Progenitor cell of endocrine pancreas (in vitro differentiated cells): ENCODE data around the gene GLI1. TPM values are rescaled to one million over a fixed set of nuclear protein-coding genes. Genes with fewer than 3 reads are reported as not detected.

Experiments used
- DNase-seq: peaks from one replicate; pipeline ENCODE4 v3.0.0; 2021; ENCODE audit warnings: low spot score; ENCODE audit not compliant: unreplicated experiment
- H3K27ac Mint-ChIP-seq: 2 replicates; pipeline ENCODE4 v1.8.0; 2021; ENCODE audit warnings: mild to moderate bottlenecking, moderate library complexity, mixed read lengths
- H3K27me3 Mint-ChIP-seq: 2 replicates; pipeline ENCODE4 v1.8.0; 2021; ENCODE audit warnings: mixed read lengths
- H3K36me3 Mint-ChIP-seq: 2 replicates; pipeline ENCODE4 v1.8.0; 2022; ENCODE audit warnings: mixed read lengths; ENCODE audit not compliant: insufficient read depth
- H3K4me1 Mint-ChIP-seq: 2 replicates; pipeline ENCODE4 v1.8.0; 2021; ENCODE audit warnings: low read depth, mixed read lengths
- H3K4me3 Mint-ChIP-seq: 2 replicates; pipeline ENCODE4 v1.8.0; 2021; ENCODE audit warnings: low read depth, mild to moderate bottlenecking, moderate library complexity, mixed read lengths
- H3K9me3 Mint-ChIP-seq: 2 replicates; pipeline ENCODE4 v1.8.0; 2021; ENCODE audit warnings: low read depth, mixed read lengths
- total RNA-seq: library from RNA; stranded (reverse); gene quantifications from 2 replicates; pipeline ENCODE4 v1.2.1, GENCODE V29; 2021
- TF ChIP-seq, protein P1 (sequence below): fragments of 200-600 bp; sonication (generic); IDR thresholded peaks from one replicate; pipeline ENCODE4 v1.5.0; 2021; ENCODE audit warnings: antibody characterized with exemption, mild to moderate bottlenecking; ENCODE audit not compliant: unreplicated experiment

GLI1 gene
- total RNA-seq, 1 donor from 2014 or later, result 0.91 TPM

DNA sequence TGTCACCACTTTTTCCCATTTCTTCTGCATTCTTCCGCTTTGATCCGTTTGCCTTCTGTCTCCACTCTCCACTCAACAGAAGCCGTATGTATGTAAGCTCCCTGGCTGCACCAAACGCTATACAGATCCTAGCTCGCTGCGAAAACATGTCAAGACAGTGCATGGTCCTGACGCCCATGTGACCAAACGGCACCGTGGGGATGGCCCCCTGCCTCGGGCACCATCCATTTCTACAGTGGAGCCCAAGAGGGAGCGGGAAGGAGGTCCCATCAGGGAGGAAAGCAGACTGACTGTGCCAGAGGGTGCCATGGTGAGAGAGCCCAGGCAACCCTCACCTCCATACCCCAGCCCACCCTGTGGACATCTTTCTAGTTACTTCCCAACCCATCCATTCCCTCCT lies 8.3 kb downstream of the GLI1 start:
- H3K36me3 Mint-ChIP-seq, result no peaks in the 10 kb centered on the region
- no peak overlapping the region for H3K27ac Mint-ChIP-seq
- H3K4me3 Mint-ChIP-seq, result no peak overlapping the region
- H3K9me3 Mint-ChIP-seq, result no peaks in the 10 kb centered on the region
- H3K27me3 Mint-ChIP-seq, result peaks cover 81% of the 10 kb centered on the region
- H3K4me1 Mint-ChIP-seq, result no peaks in the 10 kb centered on the region
- no peak for DNase-seq
- TF ChIP-seq, protein P1, sequence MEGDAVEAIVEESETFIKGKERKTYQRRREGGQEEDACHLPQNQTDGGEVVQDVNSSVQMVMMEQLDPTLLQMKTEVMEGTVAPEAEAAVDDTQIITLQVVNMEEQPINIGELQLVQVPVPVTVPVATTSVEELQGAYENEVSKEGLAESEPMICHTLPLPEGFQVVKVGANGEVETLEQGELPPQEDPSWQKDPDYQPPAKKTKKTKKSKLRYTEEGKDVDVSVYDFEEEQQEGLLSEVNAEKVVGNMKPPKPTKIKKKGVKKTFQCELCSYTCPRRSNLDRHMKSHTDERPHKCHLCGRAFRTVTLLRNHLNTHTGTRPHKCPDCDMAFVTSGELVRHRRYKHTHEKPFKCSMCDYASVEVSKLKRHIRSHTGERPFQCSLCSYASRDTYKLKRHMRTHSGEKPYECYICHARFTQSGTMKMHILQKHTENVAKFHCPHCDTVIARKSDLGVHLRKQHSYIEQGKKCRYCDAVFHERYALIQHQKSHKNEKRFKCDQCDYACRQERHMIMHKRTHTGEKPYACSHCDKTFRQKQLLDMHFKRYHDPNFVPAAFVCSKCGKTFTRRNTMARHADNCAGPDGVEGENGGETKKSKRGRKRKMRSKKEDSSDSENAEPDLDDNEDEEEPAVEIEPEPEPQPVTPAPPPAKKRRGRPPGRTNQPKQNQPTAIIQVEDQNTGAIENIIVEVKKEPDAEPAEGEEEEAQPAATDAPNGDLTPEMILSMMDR, result no peak

DNA sequence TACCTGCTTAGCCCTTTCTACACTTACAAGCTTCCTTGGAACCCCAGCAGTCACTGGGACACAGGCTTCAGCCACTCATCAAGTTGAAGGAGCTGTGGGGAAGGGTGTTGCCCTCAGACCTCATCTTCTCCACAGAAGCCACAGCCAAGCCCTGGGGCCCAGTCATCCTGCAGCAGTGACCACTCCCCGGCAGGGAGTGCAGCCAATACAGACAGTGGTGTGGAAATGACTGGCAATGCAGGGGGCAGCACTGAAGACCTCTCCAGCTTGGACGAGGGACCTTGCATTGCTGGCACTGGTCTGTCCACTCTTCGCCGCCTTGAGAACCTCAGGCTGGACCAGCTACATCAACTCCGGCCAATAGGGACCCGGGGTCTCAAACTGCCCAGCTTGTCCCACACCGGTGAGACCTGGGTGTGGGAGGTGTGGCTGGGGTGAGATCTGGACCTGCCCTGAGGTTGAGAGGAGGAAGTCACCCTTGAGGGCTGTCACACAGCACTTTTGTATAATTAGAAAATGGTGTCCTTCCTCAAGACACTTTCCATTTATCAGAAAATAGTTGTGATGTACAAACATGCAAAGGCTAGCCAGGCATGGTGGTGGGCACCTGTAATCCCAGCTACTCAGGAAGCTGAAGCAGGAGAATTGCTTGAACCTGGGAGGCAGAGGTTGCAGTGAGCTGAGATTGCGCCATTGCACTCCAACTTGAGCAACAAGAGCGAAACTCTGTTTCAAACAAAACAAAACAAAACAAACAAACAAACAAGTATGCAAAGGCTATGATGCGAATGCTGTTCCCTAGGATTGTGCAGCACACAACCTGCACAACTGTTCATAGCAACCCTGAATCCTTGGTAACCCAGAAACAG lies 9.9 kb downstream of the GLI1 start:
- no peak overlapping the region for H3K27ac Mint-ChIP-seq
- H3K4me3 Mint-ChIP-seq, result no peak overlapping the region
- TF ChIP-seq, protein P1, result no peak
- H3K36me3 Mint-ChIP-seq, result no peaks in the 10 kb centered on the region
- no peak for DNase-seq
- H3K4me1 Mint-ChIP-seq, result no peaks in the 10 kb centered on the region
- H3K27me3 Mint-ChIP-seq, result peaks cover 80% of the 10 kb centered on the region
- H3K9me3 Mint-ChIP-seq, result no peaks in the 10 kb centered on the region

DNA sequence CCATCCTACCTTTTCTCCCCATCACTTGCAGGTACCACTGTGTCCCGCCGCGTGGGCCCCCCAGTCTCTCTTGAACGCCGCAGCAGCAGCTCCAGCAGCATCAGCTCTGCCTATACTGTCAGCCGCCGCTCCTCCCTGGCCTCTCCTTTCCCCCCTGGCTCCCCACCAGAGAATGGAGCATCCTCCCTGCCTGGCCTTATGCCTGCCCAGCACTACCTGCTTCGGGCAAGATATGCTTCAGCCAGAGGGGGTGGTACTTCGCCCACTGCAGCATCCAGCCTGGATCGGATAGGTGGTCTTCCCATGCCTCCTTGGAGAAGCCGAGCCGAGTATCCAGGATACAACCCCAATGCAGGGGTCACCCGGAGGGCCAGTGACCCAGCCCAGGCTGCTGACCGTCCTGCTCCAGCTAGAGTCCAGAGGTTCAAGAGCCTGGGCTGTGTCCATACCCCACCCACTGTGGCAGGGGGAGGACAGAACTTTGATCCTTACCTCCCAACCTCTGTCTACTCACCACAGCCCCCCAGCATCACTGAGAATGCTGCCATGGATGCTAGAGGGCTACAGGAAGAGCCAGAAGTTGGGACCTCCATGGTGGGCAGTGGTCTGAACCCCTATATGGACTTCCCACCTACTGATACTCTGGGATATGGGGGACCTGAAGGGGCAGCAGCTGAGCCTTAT lies 10.8 kb downstream of the GLI1 start:
- no peaks in the 10 kb centered on the region for H3K36me3 Mint-ChIP-seq
- no peak overlapping the region for H3K27ac Mint-ChIP-seq
- no peaks in the 10 kb centered on the region for H3K9me3 Mint-ChIP-seq
- peaks cover 79% of the 10 kb centered on the region for H3K27me3 Mint-ChIP-seq
- no peak overlapping the region for H3K4me3 Mint-ChIP-seq
- DNase-seq, result no peak
- H3K4me1 Mint-ChIP-seq, result no peaks in the 10 kb centered on the region
- TF ChIP-seq, protein P1, result no peak

DNA sequence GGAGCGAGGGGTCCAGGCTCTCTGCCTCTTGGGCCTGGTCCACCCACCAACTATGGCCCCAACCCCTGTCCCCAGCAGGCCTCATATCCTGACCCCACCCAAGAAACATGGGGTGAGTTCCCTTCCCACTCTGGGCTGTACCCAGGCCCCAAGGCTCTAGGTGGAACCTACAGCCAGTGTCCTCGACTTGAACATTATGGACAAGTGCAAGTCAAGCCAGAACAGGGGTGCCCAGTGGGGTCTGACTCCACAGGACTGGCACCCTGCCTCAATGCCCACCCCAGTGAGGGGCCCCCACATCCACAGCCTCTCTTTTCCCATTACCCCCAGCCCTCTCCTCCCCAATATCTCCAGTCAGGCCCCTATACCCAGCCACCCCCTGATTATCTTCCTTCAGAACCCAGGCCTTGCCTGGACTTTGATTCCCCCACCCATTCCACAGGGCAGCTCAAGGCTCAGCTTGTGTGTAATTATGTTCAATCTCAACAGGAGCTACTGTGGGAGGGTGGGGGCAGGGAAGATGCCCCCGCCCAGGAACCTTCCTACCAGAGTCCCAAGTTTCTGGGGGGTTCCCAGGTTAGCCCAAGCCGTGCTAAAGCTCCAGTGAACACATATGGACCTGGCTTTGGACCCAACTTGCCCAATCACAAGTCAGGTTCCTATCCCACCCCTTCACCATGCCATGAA lies 11.5 kb downstream of the GLI1 start:
- peaks cover 3% of the 10 kb centered on the region for H3K4me1 Mint-ChIP-seq
- no peak overlapping the region for H3K4me3 Mint-ChIP-seq
- no peak overlapping the region for H3K27ac Mint-ChIP-seq
- no peaks in the 10 kb centered on the region for H3K9me3 Mint-ChIP-seq
- no peaks in the 10 kb centered on the region for H3K36me3 Mint-ChIP-seq
- peaks cover 77% of the 10 kb centered on the region for H3K27me3 Mint-ChIP-seq
- no peak for DNase-seq
- TF ChIP-seq, protein P1, result no peak

DNA sequence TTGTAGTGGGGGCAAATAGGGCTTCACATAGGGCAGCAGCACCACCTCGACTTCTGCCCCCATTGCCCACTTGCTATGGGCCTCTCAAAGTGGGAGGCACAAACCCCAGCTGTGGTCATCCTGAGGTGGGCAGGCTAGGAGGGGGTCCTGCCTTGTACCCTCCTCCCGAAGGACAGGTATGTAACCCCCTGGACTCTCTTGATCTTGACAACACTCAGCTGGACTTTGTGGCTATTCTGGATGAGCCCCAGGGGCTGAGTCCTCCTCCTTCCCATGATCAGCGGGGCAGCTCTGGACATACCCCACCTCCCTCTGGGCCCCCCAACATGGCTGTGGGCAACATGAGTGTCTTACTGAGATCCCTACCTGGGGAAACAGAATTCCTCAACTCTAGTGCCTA lies 12.1 kb downstream of the GLI1 start:
- TF ChIP-seq, protein P1, result no peak
- H3K27ac Mint-ChIP-seq, result no peak overlapping the region
- no peak for DNase-seq

More for the DNA sequence above, 12.1 kb downstream of the GLI1 start:
- Mint-ChIP-seq H3K4me3 (no peak overlapping the region), H3K4me1 (peaks cover 6% of the 10 kb centered on the region), H3K36me3 (no peaks in the 10 kb centered on the region), H3K9me3 (no peaks in the 10 kb centered on the region), H3K27me3 (peaks cover 82% of the 10 kb centered on the region)
